COLO668 (cell line): ENCODE data around the gene C14orf93.
A peak's percentile ranks its signal among the peaks of the same experiment; 100 is the strongest.

Experiments used
- DNase-seq: peaks from one replicate; lab custom pipeline; 2025; ENCODE audit not compliant: unreplicated experiment; lab: John Stamatoyannopoulos, UW

The C14orf93 gene, protein sequence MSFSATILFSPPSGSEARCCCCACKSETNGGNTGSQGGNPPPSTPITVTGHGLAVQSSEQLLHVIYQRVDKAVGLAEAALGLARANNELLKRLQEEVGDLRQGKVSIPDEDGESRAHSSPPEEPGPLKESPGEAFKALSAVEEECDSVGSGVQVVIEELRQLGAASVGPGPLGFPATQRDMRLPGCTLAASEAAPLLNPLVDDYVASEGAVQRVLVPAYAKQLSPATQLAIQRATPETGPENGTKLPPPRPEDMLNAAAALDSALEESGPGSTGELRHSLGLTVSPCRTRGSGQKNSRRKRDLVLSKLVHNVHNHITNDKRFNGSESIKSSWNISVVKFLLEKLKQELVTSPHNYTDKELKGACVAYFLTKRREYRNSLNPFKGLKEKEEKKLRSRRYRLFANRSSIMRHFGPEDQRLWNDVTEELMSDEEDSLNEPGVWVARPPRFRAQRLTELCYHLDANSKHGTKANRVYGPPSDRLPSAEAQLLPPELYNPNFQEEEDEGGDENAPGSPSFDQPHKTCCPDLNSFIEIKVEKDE

DNA sequence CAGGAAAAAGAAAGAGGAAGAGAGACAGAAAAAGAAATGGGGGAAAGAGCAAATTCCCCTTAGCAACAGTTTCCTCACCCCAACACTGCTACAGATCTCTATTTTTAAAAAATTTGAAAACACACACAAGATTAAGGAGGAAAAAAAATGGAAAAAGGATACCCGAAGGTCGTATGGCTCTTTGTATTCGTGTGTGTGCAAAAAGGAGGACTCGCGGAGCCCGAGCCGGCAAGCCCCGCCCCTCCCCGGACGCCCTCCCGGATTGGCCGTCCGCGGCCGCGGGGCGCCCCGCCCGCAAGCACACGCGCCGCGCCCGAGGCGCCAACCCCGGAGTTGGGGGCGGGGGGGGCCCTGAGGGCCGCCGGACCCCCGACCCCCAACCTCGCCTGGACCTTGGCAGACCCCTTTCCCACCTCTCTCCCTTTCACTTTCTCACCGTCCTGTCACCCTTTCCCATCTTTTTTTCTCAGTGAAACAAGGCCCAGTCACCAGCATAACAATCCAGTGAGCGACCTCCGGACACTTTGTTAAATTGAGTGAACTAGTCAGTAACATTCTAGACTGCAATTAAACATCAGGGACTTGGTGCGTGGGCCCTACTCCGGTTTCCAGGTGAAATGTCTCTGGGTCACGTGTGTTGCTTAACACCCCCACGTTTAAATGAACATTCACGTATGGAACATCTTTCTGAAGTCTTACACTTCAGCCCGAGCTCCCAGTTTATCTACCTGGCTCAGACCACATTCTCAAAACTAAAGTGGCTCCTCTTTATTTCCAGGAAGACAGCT lies at the start of gene C14orf93:
C14orf93 (minus strand) TSS at position 205 of the 788 bp plus-strand sequence. CDS start 11,120 bp downstream, outside the sequence.
- DNase-seq = peak; percentile 90

DNA sequence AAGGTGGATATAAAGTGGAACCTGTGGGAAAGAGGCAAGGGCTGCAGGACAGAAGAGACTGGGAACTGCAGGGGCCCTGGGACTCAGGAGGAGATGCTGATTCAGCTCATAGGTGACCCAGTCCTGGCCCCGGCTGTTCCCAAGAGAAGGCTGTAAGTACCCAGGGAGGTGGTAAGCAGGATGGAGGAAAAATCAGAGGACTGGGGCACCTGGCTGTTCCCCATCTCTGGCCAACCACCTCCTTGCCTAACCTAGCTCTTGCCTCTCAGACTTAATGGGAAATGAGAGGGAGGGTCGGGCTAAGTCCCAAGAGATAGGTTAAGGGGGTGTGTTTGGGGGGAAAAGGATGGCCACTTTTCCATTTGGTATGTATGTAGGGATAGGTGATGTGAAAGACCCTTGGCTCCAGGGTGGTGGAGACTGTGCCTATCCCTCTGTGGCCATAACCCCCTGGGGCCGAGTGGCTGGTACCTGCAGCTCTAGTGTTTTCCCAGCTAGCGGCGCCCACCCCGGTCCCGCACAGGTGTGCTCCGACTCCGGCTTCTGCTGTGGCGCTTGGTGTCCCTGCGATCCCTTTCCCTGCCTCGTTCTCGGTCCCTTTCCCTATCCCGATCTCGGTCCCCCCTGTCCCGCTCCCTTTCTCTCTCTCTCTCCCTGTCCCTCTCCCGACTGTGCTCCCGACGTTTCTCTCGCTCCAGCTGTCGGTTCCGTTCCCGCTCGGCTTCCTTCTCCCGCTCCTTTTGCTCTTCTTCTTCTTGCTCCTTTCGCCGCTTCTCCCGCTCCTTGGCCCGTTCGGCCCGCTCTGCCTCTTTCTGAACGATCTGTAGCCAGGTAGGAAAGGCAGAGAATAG lies 48.9 kb upstream of the C14orf93 start:
- no peak for DNase-seq

DNA sequence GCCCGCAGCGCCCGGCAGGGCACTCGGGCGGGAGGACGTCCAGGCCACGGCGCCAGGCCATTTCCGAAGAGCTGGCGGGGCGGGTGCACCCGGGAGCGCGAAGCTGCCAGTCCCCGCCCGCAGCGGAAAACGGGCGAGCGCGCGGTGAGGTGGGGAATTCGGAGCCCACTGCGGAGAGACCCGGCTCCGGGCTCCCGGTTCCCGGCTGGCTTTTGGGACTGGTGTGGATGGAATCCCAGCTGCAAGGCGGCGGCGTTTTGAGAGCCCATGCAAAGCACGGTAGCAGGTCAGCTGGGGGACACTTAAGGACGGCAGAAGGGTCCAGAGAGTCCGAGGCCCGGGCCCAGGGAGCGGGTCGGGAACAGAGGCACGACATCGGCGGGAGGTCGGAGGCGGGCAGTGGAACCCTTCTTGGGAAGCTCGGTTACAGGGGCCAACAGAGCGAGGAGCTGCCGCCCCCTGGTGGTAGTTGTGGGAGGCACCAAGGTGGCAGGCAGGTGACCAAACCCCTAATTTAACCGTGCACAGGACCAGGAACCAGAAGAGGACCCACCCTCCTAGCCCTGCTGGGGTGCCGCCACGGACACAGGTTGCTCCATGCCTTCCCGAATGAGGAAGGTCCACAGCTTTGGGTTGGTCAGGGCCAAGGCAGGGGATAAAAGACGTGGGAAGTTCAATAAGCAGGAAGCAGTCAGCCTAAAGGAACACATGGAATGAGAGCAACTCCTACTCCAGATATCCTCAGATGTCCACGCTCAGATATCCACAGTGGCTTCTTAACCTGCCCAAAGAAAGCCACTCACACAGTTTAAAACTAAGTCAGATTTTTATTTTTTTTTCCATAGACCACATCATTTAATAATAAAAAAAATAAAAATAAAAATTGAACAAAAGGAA lies 48.1 kb upstream of the C14orf93 start:
- no peak for DNase-seq

DNA sequence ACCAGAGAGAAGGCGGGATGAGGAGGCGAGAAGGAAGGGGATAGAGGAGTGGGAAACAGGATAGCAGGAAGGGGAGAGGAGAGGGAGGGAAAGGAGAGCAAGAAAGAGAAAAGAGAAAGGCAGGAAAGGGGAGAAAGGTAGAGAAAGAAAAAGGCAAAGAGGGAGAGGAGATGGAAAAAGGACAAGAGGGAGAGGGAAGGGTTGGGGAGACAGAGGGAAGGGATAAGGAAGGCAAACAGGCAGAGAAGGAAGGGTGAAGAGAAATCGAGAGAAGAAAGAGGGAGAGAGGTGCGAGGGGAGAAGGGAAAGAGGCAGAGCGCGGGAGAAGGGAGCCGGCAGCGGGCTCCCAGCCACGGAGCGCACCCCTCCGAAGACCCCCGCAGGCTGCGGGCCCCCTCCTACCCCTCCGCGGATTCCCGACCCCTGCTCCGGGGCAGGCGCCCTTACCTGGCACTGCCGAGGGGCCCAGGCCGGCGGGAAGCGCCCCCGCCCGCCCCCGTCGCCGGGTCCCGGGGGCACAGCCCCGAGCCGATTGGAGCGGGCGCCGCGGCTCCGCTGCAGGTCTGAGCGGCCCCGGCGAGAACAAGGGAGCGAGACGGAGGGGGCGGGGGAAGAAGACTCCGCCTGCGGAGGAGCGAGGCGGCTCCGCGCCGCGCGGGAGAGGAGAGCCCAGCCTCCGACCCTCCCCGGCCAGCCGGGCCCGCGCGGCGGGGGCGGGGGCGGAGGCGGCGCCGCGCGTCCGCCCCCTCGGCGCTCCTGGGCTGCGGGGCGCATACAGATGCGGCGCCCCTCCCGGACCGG lies 47.2 kb upstream of the C14orf93 start, which contains the start of gene CDH24:
CDH24 (minus strand) TSS at position 565 of the 801 bp plus-strand sequence. CDS start 1,787 bp downstream, outside the sequence.
- no peak for DNase-seq

DNA sequence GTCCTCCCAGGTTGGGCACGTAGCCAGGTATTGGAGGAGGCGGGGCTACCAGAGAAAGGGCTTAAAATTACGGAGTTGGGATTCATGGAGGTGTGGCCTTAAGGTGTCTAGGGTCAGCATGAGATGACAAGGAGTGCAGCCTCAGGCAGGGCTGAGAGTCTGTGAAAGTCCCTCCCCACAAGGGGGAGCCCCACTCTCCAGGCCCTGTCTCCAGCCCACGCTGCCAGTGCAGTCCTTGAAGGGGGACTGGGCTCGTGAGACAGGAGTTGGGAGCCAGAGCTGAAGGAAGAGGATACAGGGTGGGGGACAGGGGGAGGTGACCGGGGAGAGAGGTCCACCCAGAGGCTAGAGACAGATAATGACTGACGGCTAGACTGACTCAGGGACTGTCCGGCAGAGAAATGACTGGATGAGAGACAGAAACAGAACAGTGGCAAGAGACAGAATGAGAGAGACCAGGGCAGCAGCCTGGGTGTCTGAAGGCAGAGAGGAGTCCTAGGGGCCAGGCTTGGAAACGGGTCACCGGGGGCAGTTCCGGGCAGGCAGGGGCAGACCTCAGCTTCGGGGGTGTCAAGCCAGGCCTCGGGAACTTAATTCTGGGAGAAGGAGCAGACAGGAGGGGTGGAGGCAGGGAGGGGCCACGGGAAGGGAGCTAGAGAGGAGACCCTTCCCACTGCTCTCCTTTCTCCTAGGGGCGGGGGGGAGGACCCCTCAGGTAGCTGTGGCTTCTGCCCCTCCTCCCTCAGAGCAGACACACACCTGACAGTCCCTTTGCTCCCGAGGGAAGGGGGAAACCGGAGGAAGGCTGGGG lies 46.4 kb upstream of the C14orf93 start:
- no peak for DNase-seq

DNA sequence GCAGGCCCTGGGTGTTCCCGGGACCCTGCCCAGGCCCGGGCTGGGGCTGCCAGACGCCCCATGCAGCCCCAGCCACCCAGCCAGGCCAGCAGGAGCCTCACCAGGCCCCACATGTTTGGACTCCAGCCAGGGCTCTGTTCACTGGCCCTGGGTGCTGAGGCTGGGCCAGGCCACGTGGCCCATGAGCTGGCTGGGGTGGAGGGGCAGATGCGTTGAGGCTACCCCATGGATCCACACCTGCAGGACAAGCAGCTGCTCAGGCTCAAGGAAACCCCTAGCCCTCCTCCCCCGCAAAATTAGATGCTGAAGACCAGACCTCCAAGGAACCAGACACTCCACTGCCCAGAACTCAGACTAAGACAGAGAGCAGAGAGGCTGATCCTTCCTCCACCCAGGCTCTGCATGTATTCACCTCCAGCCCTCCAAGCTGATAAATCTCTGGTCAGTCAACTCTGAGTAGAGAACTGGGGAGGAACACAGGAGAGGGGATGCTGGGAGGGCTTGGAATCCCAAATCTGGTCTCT lies 45.7 kb upstream of the C14orf93 start:
- DNase-seq = no peak

DNA sequence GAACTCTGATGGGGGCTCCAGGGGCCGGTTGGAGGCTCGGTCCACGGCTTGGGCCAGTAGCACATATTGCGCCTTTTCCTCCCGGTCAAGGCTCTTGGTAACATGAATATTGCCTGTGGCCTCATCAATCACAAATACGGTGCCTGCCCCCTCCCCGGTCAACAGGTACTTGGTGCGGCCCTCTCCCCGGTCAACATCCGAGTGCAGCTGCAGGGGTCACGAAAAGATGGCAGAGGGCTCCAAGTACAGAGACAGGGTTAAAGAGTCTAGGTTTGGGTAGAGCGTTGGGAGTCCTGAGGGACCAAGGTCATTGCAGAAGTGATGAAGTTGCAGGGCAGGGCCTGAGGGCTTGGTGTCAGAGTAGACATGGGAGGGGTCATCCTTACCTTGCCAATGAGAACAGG lies 45.2 kb upstream of the C14orf93 start:
- no peak for DNase-seq

DNA sequence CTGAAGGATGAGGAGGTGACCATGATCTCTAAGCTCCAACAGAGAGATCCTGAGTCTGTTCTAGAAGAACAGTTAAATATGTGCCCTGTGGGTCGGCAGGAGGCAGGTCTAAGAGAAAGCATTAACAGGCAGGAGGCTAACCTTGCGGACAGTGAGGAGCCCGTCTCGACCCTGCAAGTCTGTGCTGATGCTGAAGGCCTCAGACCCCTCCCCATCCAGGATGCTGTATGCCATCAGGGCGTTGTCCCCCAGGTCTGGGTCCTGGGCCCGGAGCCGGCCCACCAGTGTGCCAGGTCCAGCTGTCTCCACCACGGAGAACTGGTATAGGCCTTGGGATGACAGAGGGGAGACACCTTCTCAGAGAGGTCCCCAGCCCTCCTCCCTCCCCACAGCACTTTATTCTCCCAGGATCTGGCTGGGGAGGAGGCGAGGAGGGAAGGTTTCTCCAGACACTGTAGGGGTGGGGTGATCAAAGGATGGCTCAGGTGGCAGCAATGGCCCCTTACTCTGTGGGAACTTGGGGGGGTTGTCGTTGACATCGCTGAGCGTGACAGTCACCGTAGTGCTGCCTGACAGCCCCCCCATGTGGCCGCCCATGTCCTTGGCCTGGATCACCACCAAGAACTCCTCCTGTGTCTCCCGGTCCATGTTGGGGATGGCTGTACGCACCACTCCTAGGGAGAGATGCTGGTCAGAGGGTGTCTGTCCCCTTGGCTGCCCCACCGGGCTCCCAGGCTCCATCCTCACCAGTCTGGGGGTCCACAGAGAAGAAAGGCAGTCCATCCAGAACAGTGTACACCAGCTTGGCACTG lies 44.3 kb upstream of the C14orf93 start:
- no peak for DNase-seq

DNA sequence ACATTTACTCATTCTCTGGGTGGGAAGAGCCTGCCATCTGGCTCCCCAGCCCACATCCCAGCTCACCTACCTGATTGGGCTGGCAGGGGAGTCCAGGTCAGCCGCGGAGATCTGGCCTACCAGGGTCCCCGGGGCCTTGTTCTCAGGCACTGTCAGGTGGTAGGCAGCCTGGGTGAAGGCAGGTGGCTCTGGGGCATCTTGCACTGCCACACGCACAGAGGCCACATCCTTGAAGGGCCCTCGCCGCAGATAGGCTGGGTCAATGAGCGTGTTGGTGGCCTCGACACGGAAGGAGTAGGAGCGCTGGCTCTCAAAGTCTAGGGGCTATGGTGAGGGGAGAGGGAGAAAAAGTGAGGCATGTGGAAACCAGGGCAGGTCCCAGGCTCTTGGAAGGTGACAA lies 43.5 kb upstream of the C14orf93 start:
- DNase-seq = no peak

DNA sequence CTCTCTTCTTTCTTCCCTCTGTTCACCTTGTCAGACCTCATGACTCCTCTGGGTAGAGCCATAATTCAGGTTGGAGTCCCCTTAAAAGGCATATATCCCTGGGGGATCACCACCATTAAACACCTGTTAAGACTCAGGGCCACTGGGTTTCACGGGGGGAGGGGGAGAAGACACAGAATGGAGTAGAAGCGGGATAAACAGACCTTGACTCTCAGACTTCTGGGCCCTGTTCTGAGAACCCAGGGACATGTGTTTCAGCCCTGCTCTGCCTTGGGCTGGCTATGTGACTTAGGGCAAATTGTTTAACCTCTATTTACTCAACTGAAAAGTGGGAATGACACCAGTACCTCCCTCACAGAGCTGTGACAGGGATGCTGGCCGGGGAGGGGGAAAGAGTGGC lies 42.7 kb upstream of the C14orf93 start:
- no peak for DNase-seq

DNA sequence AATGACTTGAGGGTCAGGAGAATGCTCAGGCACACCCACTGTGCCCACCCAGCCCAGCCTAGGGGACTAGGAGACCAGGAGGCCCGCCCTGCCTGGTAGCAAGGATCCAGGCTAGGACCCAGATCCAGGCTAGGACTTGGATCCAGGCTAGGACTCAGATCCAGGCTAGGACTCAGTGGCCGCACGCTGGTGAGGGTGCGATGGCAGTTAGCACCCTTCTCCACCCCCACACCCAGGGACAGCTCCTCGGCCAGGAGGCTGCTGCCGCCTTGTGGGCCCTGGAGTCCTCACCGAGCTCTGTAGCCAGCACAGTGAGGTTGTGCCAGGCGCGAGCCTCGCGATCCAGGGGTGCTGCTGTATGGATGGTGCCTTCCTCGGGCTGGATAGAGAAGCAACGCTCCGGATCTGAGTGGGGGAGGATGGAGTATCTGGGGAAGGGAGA lies 42.3 kb upstream of the C14orf93 start:
- DNase-seq = no peak

DNA sequence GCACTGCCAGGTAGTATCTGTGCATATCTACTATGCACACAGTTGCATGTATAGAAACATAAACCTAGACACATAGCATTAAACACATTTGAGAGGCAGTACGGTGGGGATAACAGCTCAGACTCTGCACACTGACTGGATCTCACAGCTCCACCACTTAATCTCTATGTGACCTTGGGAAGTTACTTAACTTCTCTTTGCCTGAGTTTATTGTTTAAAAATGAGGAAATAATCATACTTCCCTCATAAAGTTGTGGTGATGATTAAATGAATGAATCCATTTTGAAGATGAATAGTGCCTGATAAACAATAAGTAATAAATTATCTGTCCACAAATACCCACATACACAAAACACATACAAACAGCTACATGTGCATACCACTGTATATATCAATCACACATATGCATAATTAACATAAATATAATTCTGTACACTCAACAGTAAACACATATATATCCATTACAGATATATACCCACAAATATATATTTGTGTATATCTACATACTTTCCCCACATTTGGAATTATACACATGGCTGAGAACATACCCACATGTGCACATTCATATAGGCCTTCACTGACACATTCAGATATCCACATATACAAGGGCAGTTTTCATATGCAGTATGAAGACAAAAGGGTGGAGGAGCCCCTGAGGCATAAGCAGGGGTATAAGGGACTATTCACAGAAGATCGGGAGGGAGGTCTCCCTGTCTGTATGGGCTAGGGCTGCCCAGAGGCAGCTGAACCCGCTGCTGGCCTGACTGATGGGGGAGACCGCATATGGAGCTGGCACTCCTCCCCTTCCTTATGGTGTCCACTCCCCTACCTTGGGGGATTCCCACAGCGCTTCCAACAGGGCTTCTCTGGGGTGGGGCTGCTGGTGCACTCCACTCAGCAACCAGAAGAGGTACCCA lies 41.5 kb upstream of the C14orf93 start:
- no peak for DNase-seq

DNA sequence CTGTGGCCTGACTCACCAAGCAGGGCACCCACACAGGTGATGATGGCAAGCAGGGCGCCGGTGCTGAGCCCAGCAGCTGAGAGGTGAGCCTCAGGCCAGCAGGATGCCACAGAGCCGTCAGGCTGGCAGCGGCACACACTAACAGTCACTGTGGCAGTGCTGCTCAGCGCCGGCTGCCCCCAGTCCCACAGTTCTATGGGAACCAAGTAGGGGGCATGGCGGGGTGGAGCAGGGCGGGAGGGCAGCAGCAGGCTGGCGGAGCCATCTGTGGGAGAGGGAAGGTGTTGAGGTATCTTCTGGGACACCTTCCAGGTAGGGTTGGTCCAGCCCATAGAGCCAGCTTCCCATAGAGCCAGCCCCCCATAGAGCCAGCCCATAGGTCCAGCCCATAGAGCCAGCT lies 39.1 kb upstream of the C14orf93 start:
- no peak for DNase-seq

DNA sequence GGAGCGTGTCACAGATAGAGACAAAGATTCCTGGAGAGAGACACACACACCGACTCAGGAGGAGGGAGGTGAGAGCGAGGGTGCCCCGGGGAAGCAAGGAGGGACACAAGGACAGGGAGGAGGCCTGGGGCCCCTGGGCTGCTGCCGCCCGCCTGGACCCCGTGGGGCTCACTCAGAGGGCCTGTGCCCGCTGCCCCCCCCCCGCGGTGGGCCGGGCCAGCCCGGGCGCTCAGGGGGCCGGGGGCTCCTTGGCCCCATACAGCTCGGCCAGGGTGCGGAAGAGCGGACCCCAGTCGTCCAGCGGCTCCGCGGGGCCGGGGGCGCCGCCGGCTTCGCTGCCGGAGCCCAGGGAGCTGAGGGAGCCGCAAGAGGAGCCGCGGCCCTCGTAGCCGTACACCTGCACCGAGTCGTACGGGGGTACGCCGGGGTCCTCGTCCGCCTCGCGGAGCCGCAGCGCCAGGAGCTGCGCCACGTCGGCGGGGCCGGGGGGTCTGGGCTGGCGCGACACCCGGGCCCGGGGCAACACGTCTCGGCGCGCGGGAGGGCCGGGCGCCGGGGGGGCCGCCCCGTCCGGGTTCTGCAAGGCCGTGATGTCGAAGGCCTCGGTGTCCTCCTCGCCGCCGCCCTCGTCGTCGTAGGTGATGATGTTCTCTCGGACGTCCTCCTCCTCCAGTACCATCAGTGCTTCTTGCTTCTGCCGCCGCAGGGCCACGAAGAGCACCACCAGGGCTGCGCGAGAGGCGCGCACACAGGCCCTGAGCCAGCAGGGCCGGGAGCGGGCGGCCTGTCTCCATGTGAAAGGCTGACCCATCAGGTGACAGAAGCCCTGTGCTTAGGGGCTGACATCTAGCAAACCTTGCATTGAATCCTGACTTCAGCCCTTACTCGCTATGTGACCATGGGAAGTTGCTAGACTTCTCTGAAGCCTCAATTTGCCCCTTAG lies 38.1 kb upstream of the C14orf93 start:
- DNase-seq = no peak

DNA sequence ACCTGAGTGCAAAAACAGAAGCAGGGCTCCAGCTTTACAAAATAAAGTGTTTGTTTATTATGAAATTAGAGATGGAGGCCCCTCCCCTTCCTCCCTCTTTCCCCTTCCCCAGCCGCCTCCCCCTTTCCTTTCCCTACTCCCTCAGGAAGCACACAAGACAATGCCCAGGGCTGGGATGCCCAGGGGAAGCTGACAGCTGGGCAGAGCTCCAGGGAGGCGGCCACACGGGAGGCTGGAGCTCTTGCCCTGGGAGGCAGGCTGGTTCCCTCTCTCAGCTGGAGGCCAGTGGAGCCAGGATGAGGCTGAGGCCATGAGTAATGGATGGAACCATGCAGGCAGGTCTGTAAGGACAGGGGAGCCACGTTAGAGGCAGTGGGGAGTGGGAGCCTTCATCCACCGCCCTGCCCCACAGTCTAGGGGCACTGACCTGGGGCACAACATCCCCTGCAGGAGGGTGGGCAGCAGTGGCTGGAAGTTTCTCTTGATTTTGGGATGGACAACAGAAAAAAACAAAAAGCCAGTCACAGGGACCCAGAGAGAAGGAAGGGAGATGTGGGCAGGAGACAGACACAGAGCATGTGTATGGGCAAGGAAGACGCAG lies 37.2 kb upstream of the C14orf93 start:
- DNase-seq = no peak
